ENCODE results near the gene ZCCHC14. TPM values are rescaled to one million over a fixed set of nuclear protein-coding genes. Genes with fewer than 3 reads are reported as not detected.

The ZCCHC14 gene
- total and polyA plus RNA-seq, 2 of the 13 experiments (the other 11 are each of a cell fraction or from before 2014, with no cell fraction given): 12.4 to 12.5 TPM

DNA sequence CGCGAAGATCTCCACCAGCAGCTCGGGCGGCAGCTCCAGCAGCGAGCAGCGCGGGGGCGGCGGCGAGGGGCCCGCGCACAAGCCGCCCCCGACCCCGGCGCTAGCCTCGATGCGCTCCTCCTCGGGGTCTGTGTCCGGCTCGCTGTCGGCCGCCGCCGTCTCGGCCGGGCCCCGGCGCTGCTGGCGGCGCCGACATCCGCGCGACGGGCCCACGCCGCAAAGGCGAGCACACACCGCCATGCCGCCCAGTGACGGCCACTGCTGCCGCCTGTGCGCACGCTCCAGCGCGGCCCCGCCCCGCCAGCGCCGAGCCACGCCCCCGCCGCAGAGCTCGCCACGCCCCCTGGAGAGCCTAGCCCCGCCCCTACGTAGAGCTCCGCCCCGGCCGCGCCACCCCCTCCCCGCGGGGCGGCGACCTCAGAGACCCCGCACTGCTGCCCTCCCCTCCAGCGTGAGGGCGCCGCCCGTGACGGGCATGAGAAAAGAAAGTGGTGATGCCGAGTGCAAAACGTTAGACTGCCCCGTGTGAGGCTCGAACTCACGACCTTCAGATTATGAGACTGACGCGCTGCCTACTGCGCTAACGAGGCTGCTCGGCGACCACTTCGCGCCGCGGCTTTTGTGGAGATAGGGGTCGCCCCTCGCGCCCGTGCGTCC is 109.2 kb downstream of the ZCCHC14 start, which contains the start of gene FBXO31 (continued):
- TF ChIP-seq AKAP8 (CRISPR knock-in tag; IDR thresholded peaks at IDR 0.05): peak; percentile 96
- TF ChIP-seq BRD4 (CRISPR knock-in tag; IDR thresholded peaks at IDR 0.05): peak; percentile 27; the same call in 1 of the 2 replicates
- no peak; the same call in 1 of the 2 replicates for TF ChIP-seq ATF1 (CRISPR knock-in tag; IDR thresholded peaks at IDR 0.05)
- TF ChIP-seq, protein P1, sequence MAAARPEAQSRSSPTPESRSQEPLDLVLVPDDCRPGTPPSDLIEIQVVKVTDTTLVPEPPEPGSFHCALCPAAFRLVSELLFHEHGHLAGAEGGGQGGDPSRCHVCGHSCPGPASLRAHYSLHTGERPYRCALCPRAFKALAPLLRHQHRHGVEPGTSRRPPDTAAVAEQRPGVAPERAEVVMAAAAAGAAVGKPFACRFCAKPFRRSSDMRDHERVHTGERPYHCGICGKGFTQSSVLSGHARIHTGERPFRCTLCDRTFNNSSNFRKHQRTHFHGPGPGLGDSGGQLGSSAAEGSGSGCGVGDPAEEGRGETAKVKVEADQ (CRISPR knock-in tag; IDR thresholded peaks at IDR 0.05; ENCODE audit: borderline replicate concordance): 0 out of 2 replicates have a peak, but pooled peaks have one; percentile 68
- peak; percentile 96; the same call in 1 of the 2 replicates for TF ChIP-seq ZNF816 (CRISPR knock-in tag; IDR thresholded peaks at IDR 0.05; ENCODE audit: borderline replicate concordance)
- TF ChIP-seq ZNF558 (CRISPR knock-in tag; IDR thresholded peaks at IDR 0.05; ENCODE audit: borderline replicate concordance): no peak; the same call in 1 of the 2 replicates
- TF ChIP-seq, protein P2, sequence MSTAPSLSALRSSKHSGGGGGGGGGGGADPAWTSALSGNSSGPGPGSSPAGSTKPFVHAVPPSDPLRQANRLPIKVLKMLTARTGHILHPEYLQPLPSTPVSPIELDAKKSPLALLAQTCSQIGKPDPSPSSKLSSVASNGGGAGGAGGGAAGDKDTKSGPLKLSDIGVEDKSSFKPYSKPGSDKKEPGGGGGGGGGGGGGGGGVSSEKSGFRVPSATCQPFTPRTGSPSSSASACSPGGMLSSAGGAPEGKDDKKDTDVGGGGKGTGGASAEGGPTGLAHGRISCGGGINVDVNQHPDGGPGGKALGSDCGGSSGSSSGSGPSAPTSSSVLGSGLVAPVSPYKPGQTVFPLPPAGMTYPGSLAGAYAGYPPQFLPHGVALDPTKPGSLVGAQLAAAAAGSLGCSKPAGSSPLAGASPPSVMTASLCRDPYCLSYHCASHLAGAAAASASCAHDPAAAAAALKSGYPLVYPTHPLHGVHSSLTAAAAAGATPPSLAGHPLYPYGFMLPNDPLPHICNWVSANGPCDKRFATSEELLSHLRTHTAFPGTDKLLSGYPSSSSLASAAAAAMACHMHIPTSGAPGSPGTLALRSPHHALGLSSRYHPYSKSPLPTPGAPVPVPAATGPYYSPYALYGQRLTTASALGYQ (CRISPR knock-in tag; IDR thresholded peaks at IDR 0.05): peak; percentile 44; the same call in 1 of the 2 replicates
- TF ChIP-seq, protein P3, sequence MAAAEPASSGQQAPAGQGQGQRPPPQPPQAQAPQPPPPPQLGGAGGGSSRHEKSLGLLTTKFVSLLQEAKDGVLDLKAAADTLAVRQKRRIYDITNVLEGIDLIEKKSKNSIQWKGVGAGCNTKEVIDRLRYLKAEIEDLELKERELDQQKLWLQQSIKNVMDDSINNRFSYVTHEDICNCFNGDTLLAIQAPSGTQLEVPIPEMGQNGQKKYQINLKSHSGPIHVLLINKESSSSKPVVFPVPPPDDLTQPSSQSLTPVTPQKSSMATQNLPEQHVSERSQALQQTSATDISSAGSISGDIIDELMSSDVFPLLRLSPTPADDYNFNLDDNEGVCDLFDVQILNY (CRISPR knock-in tag; conservative IDR thresholded peaks at IDR 0.05): no peak
- TF ChIP-seq, protein P4, sequence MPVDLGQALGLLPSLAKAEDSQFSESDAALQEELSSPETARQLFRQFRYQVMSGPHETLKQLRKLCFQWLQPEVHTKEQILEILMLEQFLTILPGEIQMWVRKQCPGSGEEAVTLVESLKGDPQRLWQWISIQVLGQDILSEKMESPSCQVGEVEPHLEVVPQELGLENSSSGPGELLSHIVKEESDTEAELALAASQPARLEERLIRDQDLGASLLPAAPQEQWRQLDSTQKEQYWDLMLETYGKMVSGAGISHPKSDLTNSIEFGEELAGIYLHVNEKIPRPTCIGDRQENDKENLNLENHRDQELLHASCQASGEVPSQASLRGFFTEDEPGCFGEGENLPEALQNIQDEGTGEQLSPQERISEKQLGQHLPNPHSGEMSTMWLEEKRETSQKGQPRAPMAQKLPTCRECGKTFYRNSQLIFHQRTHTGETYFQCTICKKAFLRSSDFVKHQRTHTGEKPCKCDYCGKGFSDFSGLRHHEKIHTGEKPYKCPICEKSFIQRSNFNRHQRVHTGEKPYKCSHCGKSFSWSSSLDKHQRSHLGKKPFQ (CRISPR knock-in tag; IDR thresholded peaks at IDR 0.05; ENCODE audit: insufficient replicate concordance): peak; percentile 3
- TF ChIP-seq, protein P5, sequence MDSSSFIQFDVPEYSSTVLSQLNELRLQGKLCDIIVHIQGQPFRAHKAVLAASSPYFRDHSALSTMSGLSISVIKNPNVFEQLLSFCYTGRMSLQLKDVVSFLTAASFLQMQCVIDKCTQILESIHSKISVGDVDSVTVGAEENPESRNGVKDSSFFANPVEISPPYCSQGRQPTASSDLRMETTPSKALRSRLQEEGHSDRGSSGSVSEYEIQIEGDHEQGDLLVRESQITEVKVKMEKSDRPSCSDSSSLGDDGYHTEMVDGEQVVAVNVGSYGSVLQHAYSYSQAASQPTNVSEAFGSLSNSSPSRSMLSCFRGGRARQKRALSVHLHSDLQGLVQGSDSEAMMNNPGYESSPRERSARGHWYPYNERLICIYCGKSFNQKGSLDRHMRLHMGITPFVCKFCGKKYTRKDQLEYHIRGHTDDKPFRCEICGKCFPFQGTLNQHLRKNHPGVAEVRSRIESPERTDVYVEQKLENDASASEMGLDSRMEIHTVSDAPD (CRISPR knock-in tag; IDR thresholded peaks at IDR 0.05): peak; percentile 57; the same call in 1 of the 2 replicates
- peak; percentile 87 for TF ChIP-seq SOX5 (CRISPR knock-in tag; IDR thresholded peaks at IDR 0.05; ENCODE audit: borderline replicate concordance)
- TF ChIP-seq ZNF550 (CRISPR knock-in tag; IDR thresholded peaks at IDR 0.05; ENCODE audit: borderline replicate concordance): peak; percentile 94; the same call in 1 of the 2 replicates
- no peak for TF ChIP-seq RBAK (CRISPR knock-in tag; IDR thresholded peaks at IDR 0.05)
- TF ChIP-seq ZNF326 (CRISPR knock-in tag; IDR thresholded peaks at IDR 0.05; ENCODE audit: borderline replicate concordance): no peak
- TF ChIP-seq, protein P6, sequence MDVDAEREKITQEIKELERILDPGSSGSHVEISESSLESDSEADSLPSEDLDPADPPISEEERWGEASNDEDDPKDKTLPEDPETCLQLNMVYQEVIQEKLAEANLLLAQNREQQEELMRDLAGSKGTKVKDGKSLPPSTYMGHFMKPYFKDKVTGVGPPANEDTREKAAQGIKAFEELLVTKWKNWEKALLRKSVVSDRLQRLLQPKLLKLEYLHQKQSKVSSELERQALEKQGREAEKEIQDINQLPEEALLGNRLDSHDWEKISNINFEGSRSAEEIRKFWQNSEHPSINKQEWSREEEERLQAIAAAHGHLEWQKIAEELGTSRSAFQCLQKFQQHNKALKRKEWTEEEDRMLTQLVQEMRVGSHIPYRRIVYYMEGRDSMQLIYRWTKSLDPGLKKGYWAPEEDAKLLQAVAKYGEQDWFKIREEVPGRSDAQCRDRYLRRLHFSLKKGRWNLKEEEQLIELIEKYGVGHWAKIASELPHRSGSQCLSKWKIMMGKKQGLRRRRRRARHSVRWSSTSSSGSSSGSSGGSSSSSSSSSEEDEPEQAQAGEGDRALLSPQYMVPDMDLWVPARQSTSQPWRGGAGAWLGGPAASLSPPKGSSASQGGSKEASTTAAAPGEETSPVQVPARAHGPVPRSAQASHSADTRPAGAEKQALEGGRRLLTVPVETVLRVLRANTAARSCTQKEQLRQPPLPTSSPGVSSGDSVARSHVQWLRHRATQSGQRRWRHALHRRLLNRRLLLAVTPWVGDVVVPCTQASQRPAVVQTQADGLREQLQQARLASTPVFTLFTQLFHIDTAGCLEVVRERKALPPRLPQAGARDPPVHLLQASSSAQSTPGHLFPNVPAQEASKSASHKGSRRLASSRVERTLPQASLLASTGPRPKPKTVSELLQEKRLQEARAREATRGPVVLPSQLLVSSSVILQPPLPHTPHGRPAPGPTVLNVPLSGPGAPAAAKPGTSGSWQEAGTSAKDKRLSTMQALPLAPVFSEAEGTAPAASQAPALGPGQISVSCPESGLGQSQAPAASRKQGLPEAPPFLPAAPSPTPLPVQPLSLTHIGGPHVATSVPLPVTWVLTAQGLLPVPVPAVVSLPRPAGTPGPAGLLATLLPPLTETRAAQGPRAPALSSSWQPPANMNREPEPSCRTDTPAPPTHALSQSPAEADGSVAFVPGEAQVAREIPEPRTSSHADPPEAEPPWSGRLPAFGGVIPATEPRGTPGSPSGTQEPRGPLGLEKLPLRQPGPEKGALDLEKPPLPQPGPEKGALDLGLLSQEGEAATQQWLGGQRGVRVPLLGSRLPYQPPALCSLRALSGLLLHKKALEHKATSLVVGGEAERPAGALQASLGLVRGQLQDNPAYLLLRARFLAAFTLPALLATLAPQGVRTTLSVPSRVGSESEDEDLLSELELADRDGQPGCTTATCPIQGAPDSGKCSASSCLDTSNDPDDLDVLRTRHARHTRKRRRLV (CRISPR knock-in tag; IDR thresholded peaks at IDR 0.05): peak; percentile 5; the same call in 1 of the 2 replicates
- no peak for TF ChIP-seq SIN3B (IDR thresholded peaks at IDR 0.05; ENCODE audit: low read length)

All from HepG2 (cell line).